Measurements from ENCODE around the gene GJD3. TPM values are rescaled to one million over a fixed set of nuclear protein-coding genes. Genes with fewer than 3 reads are reported as not detected.
"Not testable (repeated sequence)": the region's sequence is repeated elsewhere in the genome, so short reads cannot be mapped to it uniquely, and the experiment has no call there.

The GJD3 gene
- total RNA-seq, result 1 to 10 TPM in 1 of 2 donors, not detected in 1; 1.3 TPM

GRCh38 chr17:40364121-40364861 lies at the start of gene GJD3:
TSS of gene GJD3 (minus strand) at chr17:40364737. CDS start at chr17:40363815, 922 bp downstream.
- Histone ChIP-seq H3K27me3 (no peaks in the 10 kb centered on the region), H3K9me3 (no peaks in the 10 kb centered on the region), H3K36me3 (replicated peaks in 1 of 2; ENCODE audit: insufficient read depth in 1 of 2, low read depth in 2 of 2) (no peaks in the 10 kb centered on the region), H3K27ac (no peak within 1 kb of the TSS), H3K4me3 (no peak within 1 kb of the TSS), H3K4me1 (peaks cover 13% of the 10 kb centered on the region)
- intact Hi-C loops (cut with DNase I), result loop anchor here (5.0 to 10.0 kb wide), 3 partner anchors 71 to 201 kb away; partner anchors contain the start of gene CCR7
- ATAC-seq (no peak), DNase-seq (no peak)
- TF ChIP-seq POLR2A (IDR thresholded peaks at IDR 0.05) (no peak), CTCF (IDR thresholded peaks at IDR 0.05) (no peak)
- 69 to 73% methylated on average over 21 of the region's 22 CpGs for WGBS, 2 donors

GRCh38 chr17:40414312-40414711 lies 49.8 kb upstream of the GJD3 start:
- H3K9me3 ChIP-seq; H3K27ac ChIP-seq; H3K27me3 ChIP-seq; H3K36me3 ChIP-seq (replicated peaks in 1 of 2; ENCODE audit: insufficient read depth in 1 of 2, low read depth in 2 of 2); intact Hi-C loops (cut with DNase I); H3K4me1 ChIP-seq; H3K4me3 ChIP-seq; ATAC-seq; DNase-seq: not testable (repeated sequence)
- 84 to 91% methylated on average over 4 of the region's 4 CpGs for whole genome bisulfite sequencing, 2 donors

GRCh38 chr17:40412880-40413279 lies 48.3 kb upstream of the GJD3 start:
- Histone ChIP-seq H3K36me3 (replicated peaks in 1 of 2; ENCODE audit: insufficient read depth in 1 of 2, low read depth in 2 of 2) (no peaks in the 10 kb centered on the region), H3K27me3 (peaks cover 0 to 6% of the 10 kb centered on the region in 2 donors), H3K4me3 (no peak overlapping the region), H3K4me1 (peaks cover 8% of the 10 kb centered on the region), H3K9me3 (no peaks in the 10 kb centered on the region), H3K27ac (no peak overlapping the region)
- TF ChIP-seq CTCF (IDR thresholded peaks at IDR 0.05) (no peak), POLR2A (IDR thresholded peaks at IDR 0.05) (no peak)
- ATAC-seq (no peak), DNase-seq (no peak)
- intact Hi-C loops (cut with DNase I), result no loop called here

- TF ChIP-seq POLR2A (IDR thresholded peaks at IDR 0.05) (no peak), CTCF (IDR thresholded peaks at IDR 0.05) (no peak)
- no peaks in the 10 kb centered on the region for H3K4me1 ChIP-seq
- no peaks in the 10 kb centered on the region for H3K36me3 ChIP-seq (replicated peaks in 1 of 2; ENCODE audit: insufficient read depth in 1 of 2, low read depth in 2 of 2)
- intact Hi-C loops (cut with DNase I), result no loop called here
- no peak overlapping the region for H3K27ac ChIP-seq
- no peak for ATAC-seq
- H3K27me3 ChIP-seq, result no peaks in the 10 kb centered on the region
- no peak overlapping the region for H3K4me3 ChIP-seq
- 89 to 94% methylated on average over 4 of the region's 4 CpGs for WGBS, 2 donors
- no peak for DNase-seq
- H3K9me3 ChIP-seq, result no peaks in the 10 kb centered on the region
These were observed 47.3 kb upstream of the GJD3 start for GRCh38 chr17:40411821-40412220.

- no peaks in the 10 kb centered on the region for H3K27me3 ChIP-seq
- no peaks in the 10 kb centered on the region for H3K36me3 ChIP-seq (replicated peaks in 1 of 2; ENCODE audit: insufficient read depth in 1 of 2, low read depth in 2 of 2)
- DNase-seq (no peak), ATAC-seq (no peak)
- no peaks in the 10 kb centered on the region for H3K9me3 ChIP-seq
- TF ChIP-seq CTCF (IDR thresholded peaks at IDR 0.05) (no peak), POLR2A (IDR thresholded peaks at IDR 0.05) (no peak)
- intact Hi-C loops (cut with DNase I), result no loop called here
- WGBS, 2 donors, result 78% methylated on average over 1 of the region's 1 CpG
- no peak overlapping the region for H3K27ac ChIP-seq
- H3K4me1 ChIP-seq, result no peaks in the 10 kb centered on the region
- no peak overlapping the region for H3K4me3 ChIP-seq
These were observed 45.5 kb upstream of the GJD3 start for GRCh38 chr17:40410082-40410481.

- H3K27ac ChIP-seq; DNase-seq; ATAC-seq; H3K36me3 ChIP-seq (replicated peaks in 1 of 2; ENCODE audit: insufficient read depth in 1 of 2, low read depth in 2 of 2); H3K4me3 ChIP-seq; H3K27me3 ChIP-seq; H3K9me3 ChIP-seq; intact Hi-C loops (cut with DNase I); H3K4me1 ChIP-seq: not testable (repeated sequence)
- 90 to 95% methylated on average over 4 of the region's 4 CpGs for WGBS, 2 donors
These were observed 45.0 kb upstream of the GJD3 start for GRCh38 chr17:40409540-40409939.

Data from body of pancreas (tissue), 4 donors.